Stimulated activated CD8-positive, alpha-beta memory T cell treated with anti-CD3 and anti-CD28 coated beads, Interleukin-15, amount 100 ng/mL, for 4 hours (primary cell): ENCODE data around the gene NOC2L.

Source experiments
- DNase-seq, 2 donors: peaks; one replicate each; pipeline ENCODE4 v3.0.0-alpha.2; 2020; ENCODE audit warnings: low read depth in 2 of 2

Gene NOC2L

GRCh38 chr1:916173-917075, 42.6 kb downstream of the NOC2L start:
- no peak for DNase-seq

GRCh38 chr1:915295-916172, 43.5 kb downstream of the NOC2L start:
- DNase-seq = no peak

GRCh38 chr1:914891-915280, 44.2 kb downstream of the NOC2L start:
- DNase-seq = no peak

GRCh38 chr1:914131-914890, 44.7 kb downstream of the NOC2L start:
- DNase-seq = no peak

GRCh38 chr1:913491-914130, 45.4 kb downstream of the NOC2L start:
- DNase-seq = no peak

GRCh38 chr1:912740-913301, 46.2 kb downstream of the NOC2L start:
- DNase-seq = no peak

- no peak for DNase-seq
These were observed 46.9 kb downstream of the NOC2L start for GRCh38 chr1:911875-912739.

- no peak for DNase-seq
These were observed 48.0 kb downstream of the NOC2L start for GRCh38 chr1:910881-911721.

- no peak for DNase-seq
These were observed 48.7 kb downstream of the NOC2L start for GRCh38 chr1:910311-910880.

GRCh38 chr1:909861-910310, 49.2 kb downstream of the NOC2L start:
- DNase-seq = no peak

GRCh38 chr1:908661-909060, 50.4 kb downstream of the NOC2L start:
- DNase-seq = no peak

GRCh38 chr1:907611-908451, 51.2 kb downstream of the NOC2L start:
- no peak for DNase-seq

GRCh38 chr1:906600-907420, 52.2 kb downstream of the NOC2L start:
- no peak for DNase-seq

GRCh38 chr1:905811-906599, 53.1 kb downstream of the NOC2L start:
- DNase-seq = no peak

- DNase-seq = no peak
These were observed 53.8 kb downstream of the NOC2L start for GRCh38 chr1:905071-905749.
